ENCODE measurements around the gene TMCC3.

GRCh38 chr12:94589591-94590001 lies 60.8 kb downstream of the TMCC3 start:
- TF ChIP-seq, protein P1, sequence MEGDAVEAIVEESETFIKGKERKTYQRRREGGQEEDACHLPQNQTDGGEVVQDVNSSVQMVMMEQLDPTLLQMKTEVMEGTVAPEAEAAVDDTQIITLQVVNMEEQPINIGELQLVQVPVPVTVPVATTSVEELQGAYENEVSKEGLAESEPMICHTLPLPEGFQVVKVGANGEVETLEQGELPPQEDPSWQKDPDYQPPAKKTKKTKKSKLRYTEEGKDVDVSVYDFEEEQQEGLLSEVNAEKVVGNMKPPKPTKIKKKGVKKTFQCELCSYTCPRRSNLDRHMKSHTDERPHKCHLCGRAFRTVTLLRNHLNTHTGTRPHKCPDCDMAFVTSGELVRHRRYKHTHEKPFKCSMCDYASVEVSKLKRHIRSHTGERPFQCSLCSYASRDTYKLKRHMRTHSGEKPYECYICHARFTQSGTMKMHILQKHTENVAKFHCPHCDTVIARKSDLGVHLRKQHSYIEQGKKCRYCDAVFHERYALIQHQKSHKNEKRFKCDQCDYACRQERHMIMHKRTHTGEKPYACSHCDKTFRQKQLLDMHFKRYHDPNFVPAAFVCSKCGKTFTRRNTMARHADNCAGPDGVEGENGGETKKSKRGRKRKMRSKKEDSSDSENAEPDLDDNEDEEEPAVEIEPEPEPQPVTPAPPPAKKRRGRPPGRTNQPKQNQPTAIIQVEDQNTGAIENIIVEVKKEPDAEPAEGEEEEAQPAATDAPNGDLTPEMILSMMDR (IDR thresholded peaks at IDR 0.05; ENCODE audit: insufficient read depth, low read depth, low read length): no peak
- TF ChIP-seq EZH2 (IDR thresholded peaks at IDR 0.05; ENCODE audit: insufficient read depth, low read length): no peak

All from astrocyte (in vitro differentiated cells and primary cell).